Measurements from ENCODE around the gene FGF10.

Gene FGF10

GRCh38 chr5:44389090-44389822 is at the start of gene FGF10:
Gene FGF10, minus strand, starts transcription at chr5:44389420. Its CDS starts 738 bp downstream, at chr5:44388682.
- peak within 1 kb of the TSS; percentile 33 for H3K9ac ChIP-seq (ENCODE audit: low read length)
- H3K4me1 ChIP-seq (ENCODE audit: control insufficient read depth, insufficient read depth, low read length), result peaks cover 18% of the 10 kb centered on the region
- no peaks in the 10 kb centered on the region for H3K9me3 ChIP-seq (ENCODE audit: control insufficient read depth, low read length)
- DNase-seq (ENCODE audit: low read depth), result peak; percentile 27
- no peaks in the 10 kb centered on the region for H3K36me3 ChIP-seq (ENCODE audit: control insufficient read depth, insufficient read depth, low read length, severe bottlenecking)
- H3K4me3 ChIP-seq (ENCODE audit: low read length), result peak within 1 kb of the TSS; percentile 83
- peaks cover 41% of the 10 kb centered on the region for H3K27me3 ChIP-seq (replicated peaks; ENCODE audit: control insufficient read depth, insufficient read depth, low read length)

- Histone ChIP-seq H3K4me3 (ENCODE audit: low read length) (no peak overlapping the region), H3K27me3 (replicated peaks; ENCODE audit: control insufficient read depth, insufficient read depth, low read length) (no peaks in the 10 kb centered on the region), H3K36me3 (ENCODE audit: control insufficient read depth, insufficient read depth, low read length, severe bottlenecking) (no peaks in the 10 kb centered on the region), H3K4me1 (ENCODE audit: control insufficient read depth, insufficient read depth, low read length) (no peaks in the 10 kb centered on the region), H3K9ac (ENCODE audit: low read length) (no peak overlapping the region), H3K9me3 (ENCODE audit: control insufficient read depth, low read length) (no peaks in the 10 kb centered on the region)
- DNase-seq (ENCODE audit: low read depth), result no peak
Observed at GRCh38 chr5:44426944-44427343, 37.7 kb upstream of the FGF10 start.

- Histone ChIP-seq H3K27me3 (replicated peaks; ENCODE audit: control insufficient read depth, insufficient read depth, low read length) (no peaks in the 10 kb centered on the region), H3K4me1 (ENCODE audit: control insufficient read depth, insufficient read depth, low read length) (no peaks in the 10 kb centered on the region), H3K9me3 (ENCODE audit: control insufficient read depth, low read length) (no peaks in the 10 kb centered on the region), H3K4me3 (ENCODE audit: low read length) (no peak overlapping the region), H3K36me3 (ENCODE audit: control insufficient read depth, insufficient read depth, low read length, severe bottlenecking) (no peaks in the 10 kb centered on the region), H3K9ac (ENCODE audit: low read length) (no peak overlapping the region)
- DNase-seq (ENCODE audit: low read depth), result no peak
Observed at GRCh38 chr5:44412286-44412685, 23.1 kb upstream of the FGF10 start.

- DNase-seq (ENCODE audit: low read depth), result no peak
- H3K9me3 ChIP-seq (ENCODE audit: control insufficient read depth, low read length), result no peaks in the 10 kb centered on the region
Observed at GRCh38 chr5:44402084-44402483, 12.9 kb upstream of the FGF10 start.

GRCh38 chr5:44401611-44402010 is 12.4 kb upstream of the FGF10 start:
- Histone ChIP-seq H3K4me1 (ENCODE audit: control insufficient read depth, insufficient read depth, low read length) (no peaks in the 10 kb centered on the region), H3K4me3 (ENCODE audit: low read length) (no peak overlapping the region), H3K36me3 (ENCODE audit: control insufficient read depth, insufficient read depth, low read length, severe bottlenecking) (no peaks in the 10 kb centered on the region), H3K9ac (ENCODE audit: low read length) (no peak overlapping the region), H3K27me3 (replicated peaks; ENCODE audit: control insufficient read depth, insufficient read depth, low read length) (no peaks in the 10 kb centered on the region), H3K9me3 (ENCODE audit: control insufficient read depth, low read length) (no peaks in the 10 kb centered on the region)
- DNase-seq (ENCODE audit: low read depth), result no peak

More at GRCh38 chr5:44402084-44402483, 12.9 kb upstream of the FGF10 start:
- H3K36me3 ChIP-seq (ENCODE audit: control insufficient read depth, insufficient read depth, low read length, severe bottlenecking), result no peaks in the 10 kb centered on the region
- H3K9ac ChIP-seq (ENCODE audit: low read length), result no peak overlapping the region
- H3K27me3 ChIP-seq (replicated peaks; ENCODE audit: control insufficient read depth, insufficient read depth, low read length), result no peaks in the 10 kb centered on the region
- no peaks in the 10 kb centered on the region for H3K4me1 ChIP-seq (ENCODE audit: control insufficient read depth, insufficient read depth, low read length)
- H3K4me3 ChIP-seq (ENCODE audit: low read length), result no peak overlapping the region

GRCh38 chr5:44398382-44398781 is 9.2 kb upstream of the FGF10 start:
- Histone ChIP-seq H3K36me3 (ENCODE audit: control insufficient read depth, insufficient read depth, low read length, severe bottlenecking) (no peaks in the 10 kb centered on the region), H3K4me3 (ENCODE audit: low read length) (no peak overlapping the region), H3K9me3 (ENCODE audit: control insufficient read depth, low read length) (no peaks in the 10 kb centered on the region), H3K9ac (ENCODE audit: low read length) (no peak overlapping the region), H3K27me3 (replicated peaks; ENCODE audit: control insufficient read depth, insufficient read depth, low read length) (no peaks in the 10 kb centered on the region), H3K4me1 (ENCODE audit: control insufficient read depth, insufficient read depth, low read length) (no peaks in the 10 kb centered on the region)
- no peak for DNase-seq (ENCODE audit: low read depth)

- DNase-seq (ENCODE audit: low read depth), result no peak
- Histone ChIP-seq H3K27me3 (replicated peaks; ENCODE audit: control insufficient read depth, insufficient read depth, low read length) (no peaks in the 10 kb centered on the region), H3K4me1 (ENCODE audit: control insufficient read depth, insufficient read depth, low read length) (no peaks in the 10 kb centered on the region), H3K9me3 (ENCODE audit: control insufficient read depth, low read length) (no peaks in the 10 kb centered on the region), H3K9ac (ENCODE audit: low read length) (no peak overlapping the region), H3K36me3 (ENCODE audit: control insufficient read depth, insufficient read depth, low read length, severe bottlenecking) (no peaks in the 10 kb centered on the region), H3K4me3 (ENCODE audit: low read length) (no peak overlapping the region)
Observed at GRCh38 chr5:44396312-44396711, 7.1 kb upstream of the FGF10 start.

GRCh38 chr5:44390351-44390750 is 1.1 kb upstream of the FGF10 start:
- Histone ChIP-seq H3K36me3 (ENCODE audit: control insufficient read depth, insufficient read depth, low read length, severe bottlenecking) (no peaks in the 10 kb centered on the region), H3K27me3 (replicated peaks; ENCODE audit: control insufficient read depth, insufficient read depth, low read length) (peaks cover 41% of the 10 kb centered on the region), H3K9ac (ENCODE audit: low read length) (no peak overlapping the region), H3K4me3 (ENCODE audit: low read length) (peak overlapping the region; percentile 83), H3K9me3 (ENCODE audit: control insufficient read depth, low read length) (no peaks in the 10 kb centered on the region), H3K4me1 (ENCODE audit: control insufficient read depth, insufficient read depth, low read length) (peaks cover 18% of the 10 kb centered on the region)
- DNase-seq (ENCODE audit: low read depth), result no peak

GRCh38 chr5:44389823-44390143 is 563 bp upstream of the FGF10 start:
- Histone ChIP-seq H3K9ac (ENCODE audit: low read length) (no peak overlapping the region), H3K36me3 (ENCODE audit: control insufficient read depth, insufficient read depth, low read length, severe bottlenecking) (no peaks in the 10 kb centered on the region), H3K4me1 (ENCODE audit: control insufficient read depth, insufficient read depth, low read length) (peaks cover 18% of the 10 kb centered on the region), H3K4me3 (ENCODE audit: low read length) (peak overlapping the region; percentile 83), H3K9me3 (ENCODE audit: control insufficient read depth, low read length) (no peaks in the 10 kb centered on the region), H3K27me3 (replicated peaks; ENCODE audit: control insufficient read depth, insufficient read depth, low read length) (peaks cover 41% of the 10 kb centered on the region)
- DNase-seq (ENCODE audit: low read depth), result no peak

GRCh38 chr5:44388321-44389089 is 715 bp downstream of the FGF10 start:
- peak; percentile 7 for DNase-seq (ENCODE audit: low read depth)
- peak overlapping the region; percentile 33 for H3K9ac ChIP-seq (ENCODE audit: low read length)
- H3K27me3 ChIP-seq (replicated peaks; ENCODE audit: control insufficient read depth, insufficient read depth, low read length), result peaks cover 41% of the 10 kb centered on the region
- H3K4me1 ChIP-seq (ENCODE audit: control insufficient read depth, insufficient read depth, low read length), result peaks cover 18% of the 10 kb centered on the region
- no peaks in the 10 kb centered on the region for H3K9me3 ChIP-seq (ENCODE audit: control insufficient read depth, low read length)
- H3K4me3 ChIP-seq (ENCODE audit: low read length), result peak overlapping the region; percentile 83
- no peaks in the 10 kb centered on the region for H3K36me3 ChIP-seq (ENCODE audit: control insufficient read depth, insufficient read depth, low read length, severe bottlenecking)

GRCh38 chr5:44387921-44388320 is 1.3 kb downstream of the FGF10 start:
- H3K9ac ChIP-seq (ENCODE audit: low read length), result no peak overlapping the region
- no peak for DNase-seq (ENCODE audit: low read depth)
- H3K4me3 ChIP-seq (ENCODE audit: low read length), result peak overlapping the region; percentile 83
- H3K27me3 ChIP-seq (replicated peaks; ENCODE audit: control insufficient read depth, insufficient read depth, low read length), result peaks cover 41% of the 10 kb centered on the region
- H3K36me3 ChIP-seq (ENCODE audit: control insufficient read depth, insufficient read depth, low read length, severe bottlenecking), result no peaks in the 10 kb centered on the region
- H3K4me1 ChIP-seq (ENCODE audit: control insufficient read depth, insufficient read depth, low read length), result peaks cover 21% of the 10 kb centered on the region
- H3K9me3 ChIP-seq (ENCODE audit: control insufficient read depth, low read length), result no peaks in the 10 kb centered on the region

Measured in adipocyte (in vitro differentiated cells).